OCI-LY7 (cell line): ENCODE data around the gene SENP5.

ENCODE experiments used
- EZH2phosphoT487 ChIP-seq: fragments of 200-600 bp; sonication (generic); IDR thresholded peaks from 2 replicates; pipeline ENCODE4 v1.6.1; 2018; ENCODE audit warnings: low read depth, borderline replicate concordance, mild to moderate bottlenecking, mixed run types, antibody characterized with exemption, low read length, moderate library complexity, mixed read lengths
- TF ChIP-seq, protein P1 (sequence below): fragments of 200-600 bp; sonication (generic); conservative IDR thresholded peaks from 2 replicates; pipeline ENCODE4 v1.5.1; 2014; ENCODE audit warnings: mild to moderate bottlenecking, antibody characterized with exemption, low read length, moderate library complexity, mixed read lengths

- TF ChIP-seq, protein P1, sequence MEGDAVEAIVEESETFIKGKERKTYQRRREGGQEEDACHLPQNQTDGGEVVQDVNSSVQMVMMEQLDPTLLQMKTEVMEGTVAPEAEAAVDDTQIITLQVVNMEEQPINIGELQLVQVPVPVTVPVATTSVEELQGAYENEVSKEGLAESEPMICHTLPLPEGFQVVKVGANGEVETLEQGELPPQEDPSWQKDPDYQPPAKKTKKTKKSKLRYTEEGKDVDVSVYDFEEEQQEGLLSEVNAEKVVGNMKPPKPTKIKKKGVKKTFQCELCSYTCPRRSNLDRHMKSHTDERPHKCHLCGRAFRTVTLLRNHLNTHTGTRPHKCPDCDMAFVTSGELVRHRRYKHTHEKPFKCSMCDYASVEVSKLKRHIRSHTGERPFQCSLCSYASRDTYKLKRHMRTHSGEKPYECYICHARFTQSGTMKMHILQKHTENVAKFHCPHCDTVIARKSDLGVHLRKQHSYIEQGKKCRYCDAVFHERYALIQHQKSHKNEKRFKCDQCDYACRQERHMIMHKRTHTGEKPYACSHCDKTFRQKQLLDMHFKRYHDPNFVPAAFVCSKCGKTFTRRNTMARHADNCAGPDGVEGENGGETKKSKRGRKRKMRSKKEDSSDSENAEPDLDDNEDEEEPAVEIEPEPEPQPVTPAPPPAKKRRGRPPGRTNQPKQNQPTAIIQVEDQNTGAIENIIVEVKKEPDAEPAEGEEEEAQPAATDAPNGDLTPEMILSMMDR: no peak
- no peak for TF ChIP-seq EZH2phosphoT487
Observed at GRCh38 chr3:196835086-196835485, 32.6 kb upstream of the SENP5 start.
